ENCODE results near the gene CCDC28A.

DNA sequence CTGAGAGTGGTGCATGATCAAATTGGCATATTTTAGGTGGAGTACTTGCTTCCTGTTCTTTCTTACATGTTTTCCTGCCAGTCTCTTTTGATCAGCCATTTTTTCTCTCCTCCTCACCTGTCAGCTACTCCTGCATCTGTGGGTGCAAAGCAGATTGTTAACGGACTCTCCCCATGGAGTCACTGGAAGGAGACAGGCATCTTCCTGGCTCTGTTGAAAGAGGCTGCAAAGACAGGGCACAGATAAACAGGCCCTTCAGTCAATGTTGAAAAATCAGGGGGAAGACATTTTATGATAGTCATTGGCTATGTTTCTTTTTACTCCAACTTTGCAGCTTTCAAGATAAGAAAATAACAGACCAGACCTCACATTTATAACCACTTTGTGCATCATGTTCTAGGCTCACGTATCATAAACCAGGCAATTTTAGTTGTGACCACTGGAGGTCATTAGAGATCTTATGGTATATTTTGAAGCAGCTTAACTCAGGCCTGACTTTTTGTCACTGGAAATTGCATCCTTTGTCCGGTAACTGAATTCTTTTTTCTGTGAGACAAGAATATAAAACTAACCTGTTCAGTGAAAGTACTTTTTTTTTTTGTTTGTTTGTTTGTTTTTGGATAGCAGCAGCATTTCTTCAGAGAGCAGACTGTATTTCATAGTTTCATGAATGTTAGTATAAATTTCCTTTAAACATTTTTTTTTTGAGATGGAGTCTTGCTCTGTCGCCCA lies 42.4 kb downstream of the CCDC28A start:
- TF ChIP-seq, protein P1, sequence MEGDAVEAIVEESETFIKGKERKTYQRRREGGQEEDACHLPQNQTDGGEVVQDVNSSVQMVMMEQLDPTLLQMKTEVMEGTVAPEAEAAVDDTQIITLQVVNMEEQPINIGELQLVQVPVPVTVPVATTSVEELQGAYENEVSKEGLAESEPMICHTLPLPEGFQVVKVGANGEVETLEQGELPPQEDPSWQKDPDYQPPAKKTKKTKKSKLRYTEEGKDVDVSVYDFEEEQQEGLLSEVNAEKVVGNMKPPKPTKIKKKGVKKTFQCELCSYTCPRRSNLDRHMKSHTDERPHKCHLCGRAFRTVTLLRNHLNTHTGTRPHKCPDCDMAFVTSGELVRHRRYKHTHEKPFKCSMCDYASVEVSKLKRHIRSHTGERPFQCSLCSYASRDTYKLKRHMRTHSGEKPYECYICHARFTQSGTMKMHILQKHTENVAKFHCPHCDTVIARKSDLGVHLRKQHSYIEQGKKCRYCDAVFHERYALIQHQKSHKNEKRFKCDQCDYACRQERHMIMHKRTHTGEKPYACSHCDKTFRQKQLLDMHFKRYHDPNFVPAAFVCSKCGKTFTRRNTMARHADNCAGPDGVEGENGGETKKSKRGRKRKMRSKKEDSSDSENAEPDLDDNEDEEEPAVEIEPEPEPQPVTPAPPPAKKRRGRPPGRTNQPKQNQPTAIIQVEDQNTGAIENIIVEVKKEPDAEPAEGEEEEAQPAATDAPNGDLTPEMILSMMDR (conservative IDR thresholded peaks at IDR 0.05 in 1 of 2, IDR thresholded peaks at IDR 0.05 in 1 of 2; ENCODE audit: extremely low read depth in 1 of 2, insufficient read depth in 1 of 2, low read depth in 1 of 2, low read length in 2 of 2): peak; percentile 76 to 83
- no peak for TF ChIP-seq EZH2 (IDR thresholded peaks at IDR 0.05; ENCODE audit: borderline replicate concordance, low read length)

All from mammary epithelial cell (primary cell).